ENCODE results near the gene NUDT4.

Gene NUDT4

DNA sequence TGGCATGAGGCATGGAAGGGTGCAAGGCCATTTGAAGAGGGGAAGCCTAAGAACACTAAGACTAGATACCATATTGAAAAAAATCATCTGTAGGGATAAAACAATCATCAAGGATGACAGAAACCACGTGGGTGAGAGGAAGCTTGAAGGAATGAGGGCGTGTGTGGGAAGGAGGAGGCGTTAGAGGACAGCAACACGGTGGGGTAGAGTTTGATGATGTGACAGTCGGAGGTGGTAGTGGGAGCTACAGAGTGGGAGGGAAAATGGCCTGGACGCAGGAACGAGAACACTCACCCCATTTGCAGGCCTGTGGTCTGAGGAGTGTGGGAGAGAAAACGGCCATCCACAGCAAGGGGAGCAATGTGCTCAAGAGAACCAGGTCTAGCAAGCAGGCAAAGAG lies 25.4 kb upstream of the NUDT4 start:
- Histone ChIP-seq H3K9me3 (no peaks in the 10 kb centered on the region), H3K27me3 (no peaks in the 10 kb centered on the region), H3K4me1 (peaks cover 6% of the 10 kb centered on the region), H3K4me3 (ENCODE audit: low read depth, low read length) (no peak overlapping the region), H3K36me3 (no peaks in the 10 kb centered on the region)
- TF ChIP-seq, protein P1, sequence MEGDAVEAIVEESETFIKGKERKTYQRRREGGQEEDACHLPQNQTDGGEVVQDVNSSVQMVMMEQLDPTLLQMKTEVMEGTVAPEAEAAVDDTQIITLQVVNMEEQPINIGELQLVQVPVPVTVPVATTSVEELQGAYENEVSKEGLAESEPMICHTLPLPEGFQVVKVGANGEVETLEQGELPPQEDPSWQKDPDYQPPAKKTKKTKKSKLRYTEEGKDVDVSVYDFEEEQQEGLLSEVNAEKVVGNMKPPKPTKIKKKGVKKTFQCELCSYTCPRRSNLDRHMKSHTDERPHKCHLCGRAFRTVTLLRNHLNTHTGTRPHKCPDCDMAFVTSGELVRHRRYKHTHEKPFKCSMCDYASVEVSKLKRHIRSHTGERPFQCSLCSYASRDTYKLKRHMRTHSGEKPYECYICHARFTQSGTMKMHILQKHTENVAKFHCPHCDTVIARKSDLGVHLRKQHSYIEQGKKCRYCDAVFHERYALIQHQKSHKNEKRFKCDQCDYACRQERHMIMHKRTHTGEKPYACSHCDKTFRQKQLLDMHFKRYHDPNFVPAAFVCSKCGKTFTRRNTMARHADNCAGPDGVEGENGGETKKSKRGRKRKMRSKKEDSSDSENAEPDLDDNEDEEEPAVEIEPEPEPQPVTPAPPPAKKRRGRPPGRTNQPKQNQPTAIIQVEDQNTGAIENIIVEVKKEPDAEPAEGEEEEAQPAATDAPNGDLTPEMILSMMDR (IDR thresholded peaks at IDR 0.05; ENCODE audit: low read depth, low read length): no peak
- no peak for DNase-seq

DNA sequence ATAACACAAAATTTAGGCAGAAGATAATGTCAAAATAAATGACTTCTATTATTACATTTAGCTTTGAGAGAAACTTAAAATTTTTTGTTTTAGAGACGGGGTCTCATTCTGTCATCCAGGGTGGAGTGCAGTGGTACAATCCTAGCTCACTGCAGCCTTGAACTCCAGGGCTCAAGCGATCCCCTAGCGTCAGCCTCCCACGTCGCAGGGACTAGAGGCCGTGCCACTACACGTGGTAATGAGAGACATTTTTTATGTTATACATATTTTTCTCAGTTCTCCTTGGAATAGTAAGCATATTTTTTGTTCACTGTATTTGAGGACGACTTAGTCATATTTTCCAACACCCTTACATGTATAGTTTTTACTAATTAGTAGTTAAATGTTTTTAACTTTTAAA lies 21.5 kb upstream of the NUDT4 start:
- no peaks in the 10 kb centered on the region for H3K27me3 ChIP-seq
- no peaks in the 10 kb centered on the region for H3K36me3 ChIP-seq
- no peak for DNase-seq
- no peak overlapping the region for H3K4me3 ChIP-seq (ENCODE audit: low read depth, low read length)
- TF ChIP-seq, protein P1 (IDR thresholded peaks at IDR 0.05; ENCODE audit: low read depth, low read length): no peak
- H3K9me3 ChIP-seq: no peaks in the 10 kb centered on the region
- no peaks in the 10 kb centered on the region for H3K4me1 ChIP-seq

DNA sequence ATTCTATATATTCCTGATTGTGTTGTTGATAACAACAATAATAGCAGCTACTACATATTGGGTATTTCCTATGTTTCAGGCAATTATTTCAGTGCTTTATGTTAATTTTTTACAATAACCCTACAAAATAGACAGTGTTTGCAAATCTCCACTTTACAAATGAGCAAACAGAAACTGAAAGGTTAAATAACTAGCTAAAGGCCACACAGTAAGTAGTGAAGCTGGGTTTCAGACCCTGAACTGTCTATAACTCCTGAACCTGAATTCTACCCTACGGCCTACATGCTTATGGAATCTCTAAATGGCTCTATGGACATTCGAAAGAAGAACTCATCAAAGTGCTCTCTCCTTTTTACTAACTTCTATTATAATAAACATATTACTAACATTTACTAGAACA lies 19.7 kb upstream of the NUDT4 start:
- Histone ChIP-seq H3K36me3 (no peaks in the 10 kb centered on the region), H3K4me3 (ENCODE audit: low read depth, low read length) (no peak overlapping the region), H3K27me3 (no peaks in the 10 kb centered on the region), H3K4me1 (peaks cover 3% of the 10 kb centered on the region; the same call in 1 of the 2 replicates), H3K9me3 (no peaks in the 10 kb centered on the region)
- DNase-seq: no peak
- TF ChIP-seq, protein P1 (IDR thresholded peaks at IDR 0.05; ENCODE audit: low read depth, low read length): no peak

DNA sequence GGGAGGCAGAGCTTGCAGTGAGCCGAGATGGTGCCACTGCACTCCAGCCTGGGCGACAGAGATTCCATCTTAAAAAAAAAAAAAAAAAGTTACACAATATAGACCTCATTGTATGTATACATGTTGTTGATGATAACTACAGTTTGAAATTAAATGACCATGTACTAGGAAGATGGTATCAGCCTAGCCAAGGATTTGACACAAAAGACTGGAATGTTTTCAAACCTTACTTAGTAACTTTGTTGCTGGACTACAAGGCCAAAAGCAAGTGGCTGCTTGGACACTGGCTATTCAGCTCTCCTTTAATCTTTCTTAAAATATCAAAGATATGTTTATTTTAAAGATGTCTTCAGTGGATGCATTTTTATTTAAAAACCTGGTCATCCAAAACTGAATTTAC lies 18.9 kb upstream of the NUDT4 start:
- Histone ChIP-seq H3K4me1 (peaks cover 3% of the 10 kb centered on the region; the same call in 1 of the 2 replicates), H3K27me3 (no peaks in the 10 kb centered on the region), H3K9me3 (no peaks in the 10 kb centered on the region), H3K4me3 (ENCODE audit: low read depth, low read length) (no peak overlapping the region), H3K36me3 (no peaks in the 10 kb centered on the region)
- DNase-seq: no peak
- TF ChIP-seq, protein P1 (IDR thresholded peaks at IDR 0.05; ENCODE audit: low read depth, low read length): no peak

DNA sequence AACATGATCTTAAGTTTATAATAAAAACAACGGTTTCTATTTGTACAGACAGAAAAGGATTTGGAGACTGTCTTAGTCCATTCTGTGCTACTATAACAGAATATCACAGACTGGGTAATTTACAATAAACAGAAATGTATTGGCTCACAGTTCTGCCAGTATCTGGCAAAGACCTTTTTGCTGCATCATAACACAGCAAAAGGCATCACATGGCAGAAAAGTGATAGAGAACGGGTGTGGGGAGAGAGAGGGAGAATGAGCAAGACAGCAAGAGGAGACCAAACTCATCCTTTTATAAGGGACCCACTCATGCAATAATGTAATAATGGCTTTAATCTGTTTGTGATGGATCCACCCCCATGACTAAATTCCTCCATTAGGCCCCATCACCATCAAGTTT lies 17.0 kb upstream of the NUDT4 start:
- H3K9me3 ChIP-seq: no peaks in the 10 kb centered on the region
- no peaks in the 10 kb centered on the region for H3K27me3 ChIP-seq
- H3K36me3 ChIP-seq: no peaks in the 10 kb centered on the region
- no peak overlapping the region for H3K4me3 ChIP-seq (ENCODE audit: low read depth, low read length)
- TF ChIP-seq, protein P1 (IDR thresholded peaks at IDR 0.05; ENCODE audit: low read depth, low read length): no peak
- H3K4me1 ChIP-seq: peaks cover 3% of the 10 kb centered on the region; the same call in 1 of the 2 replicates
- DNase-seq: no peak

DNA sequence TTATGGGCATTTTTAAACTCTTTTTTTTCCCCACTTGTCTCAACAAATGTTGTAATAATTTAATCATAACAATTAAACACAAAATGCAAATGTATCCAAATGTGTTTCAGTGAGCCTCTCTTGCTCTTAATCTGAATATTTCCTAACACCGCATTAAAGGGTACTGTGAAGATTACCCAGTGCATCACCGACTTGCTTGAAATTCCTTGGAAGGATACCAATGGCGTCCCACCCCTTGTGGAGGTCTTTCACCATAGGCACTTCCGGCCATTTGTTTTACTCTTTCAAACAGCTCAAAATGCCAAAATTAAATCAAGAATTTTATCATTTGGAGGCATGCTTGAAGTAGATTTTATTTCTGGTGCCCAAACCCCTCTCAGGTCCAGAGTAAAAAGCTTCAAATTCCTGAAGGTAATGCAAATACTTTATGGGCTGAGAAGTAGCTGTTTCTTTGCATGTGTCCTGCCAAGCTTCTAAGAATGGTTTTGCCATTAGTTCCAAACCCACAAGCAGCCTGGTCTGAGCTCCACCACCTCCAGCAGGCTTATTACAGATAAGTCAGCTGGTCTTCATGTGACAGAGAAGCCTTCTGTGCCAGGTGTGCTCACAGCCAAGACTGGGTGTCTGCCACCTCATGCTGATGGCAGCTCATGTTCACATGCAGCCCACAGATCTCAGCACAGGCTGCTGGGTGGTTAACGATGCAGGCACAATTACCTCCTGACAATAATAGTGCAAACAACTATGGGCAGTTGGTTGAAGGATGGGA lies 16.4 kb upstream of the NUDT4 start:
- TF ChIP-seq, protein P1 (IDR thresholded peaks at IDR 0.05; ENCODE audit: low read depth, low read length): no peak
- H3K4me1 ChIP-seq: peaks cover 3% of the 10 kb centered on the region; the same call in 1 of the 2 replicates
- H3K9me3 ChIP-seq: no peaks in the 10 kb centered on the region
- H3K36me3 ChIP-seq: no peaks in the 10 kb centered on the region
- DNase-seq: no peak
- H3K4me3 ChIP-seq (ENCODE audit: low read depth, low read length): no peak overlapping the region
- no peaks in the 10 kb centered on the region for H3K27me3 ChIP-seq

Data from BE2C (cell line).